HG03280 (cell line): ENCODE measurements around the gene OR10W1.

Experiments used
- ATAC-seq: cut with Tn5 transposase; IDR thresholded peaks from one replicate; pipeline ENCODE4 v1.9.1; 2021; ENCODE audit warnings: mild to moderate bottlenecking, moderate library complexity; ENCODE audit not compliant: unreplicated experiment

Gene OR10W1

GRCh38 chr11:58268142-58268541, at the start of gene OR10W1:
TSS of gene OR10W1 (minus strand) at chr11:58268260. CDS start at chr11:58267858, 402 bp downstream.
- ATAC-seq, result no peak

- ATAC-seq, result no peak
Measured at GRCh38 chr11:58316142-58316541, 48.1 kb upstream of the OR10W1 start.

GRCh38 chr11:58301576-58301975, 33.5 kb upstream of the OR10W1 start:
- ATAC-seq, result no peak

GRCh38 chr11:58292017-58292416, 24.0 kb upstream of the OR10W1 start:
- ATAC-seq, result no peak

GRCh38 chr11:58289266-58289665, 21.2 kb upstream of the OR10W1 start:
- no peak for ATAC-seq

GRCh38 chr11:58286249-58286648, 18.2 kb upstream of the OR10W1 start:
- ATAC-seq, result no peak

- no peak for ATAC-seq
Measured at GRCh38 chr11:58285483-58286040, 17.5 kb upstream of the OR10W1 start.

- ATAC-seq, result no peak
Measured at GRCh38 chr11:58276151-58276550, 8.1 kb upstream of the OR10W1 start.

GRCh38 chr11:58275002-58275401, 6.9 kb upstream of the OR10W1 start:
- no peak for ATAC-seq

- ATAC-seq, result no peak
Measured at GRCh38 chr11:58259983-58260382, 8.1 kb downstream of the OR10W1 start.

GRCh38 chr11:58254936-58255335, 13.1 kb downstream of the OR10W1 start:
- no peak for ATAC-seq

GRCh38 chr11:58243954-58244353, 24.1 kb downstream of the OR10W1 start:
- ATAC-seq, result no peak

GRCh38 chr11:58227956-58228615, 40.0 kb downstream of the OR10W1 start:
- no peak for ATAC-seq

- ATAC-seq, result no peak
Measured at GRCh38 chr11:58222721-58223120, 45.3 kb downstream of the OR10W1 start.
